Mucosa of descending colon (tissue), 3 donors: ENCODE measurements around the gene RPLP2. TPM values are rescaled to one million over a fixed set of nuclear protein-coding genes. Genes with fewer than 3 reads are reported as not detected.

Experiments used
- ATAC-seq: fragments of 200-7000 bp; cut with Tn5 transposase; one replicate; pipeline ENCODE4 v1.9.1; 2020; ENCODE audit warnings: mild to moderate bottlenecking, moderate library complexity
- DNase-seq, 3 donors: peaks; one replicate each; pipeline ENCODE4 v3.0.0-alpha.2; 2020
- H3K36me3 ChIP-seq: fragments of 200-600 bp; one replicate; pipeline ENCODE4 v1.8.0; 2021; ENCODE audit warnings: low read depth, mild to moderate bottlenecking
- H3K4me1 ChIP-seq: fragments of 200-600 bp; one replicate; pipeline ENCODE4 v1.8.0; 2021; ENCODE audit warnings: low read depth, mild to moderate bottlenecking
- H3K4me3 ChIP-seq: fragments of 200-600 bp; one replicate; pipeline ENCODE4 v1.8.0; 2021; ENCODE audit warnings: mild to moderate bottlenecking
- H3K9me3 ChIP-seq: fragments of 200-600 bp; one replicate; pipeline ENCODE4 v1.8.0; 2021; ENCODE audit warnings: mild to moderate bottlenecking
- intact Hi-C, 2 donors: fragments of 100-400 bp; cut with DNase I in 1 of 2; cut with micrococcal nuclease in 1 of 2; formaldehyde crosslinking; loops; one replicate each; pipeline versions ENCODE4 v1.11.0 to v1.11.1; 2022; cut with DNase I, micrococcal nuclease
- total RNA-seq, 3 donors: library from RNA; stranded (reverse); fragmentation: NEBNext Ultra II Directional in 2 of 3; extraction: Animal tissue kit (Norgen Biotek cat#: 25700) in 2 of 3; gene quantifications; one replicate each; pipeline versions ENCODE4 v1.2.1 to v1.2.4, GENCODE V29; 2021 to 2023
- TF ChIP-seq, protein P1 (sequence below): fragments of 200-600 bp; IDR thresholded peaks from one replicate; pipeline ENCODE4 v1.8.0; 2022; ENCODE audit warnings: antibody characterized with exemption, mild to moderate bottlenecking
- donor health status: DM: no; HTN: no; CAD: no; lungs with moderate emphysema.
- donor health status: DM: no; HTN: no; CAD: no.
- donor health status: DM: no; HTN: yes; CAD: no.

RPLP2 gene
- total RNA-seq, 3 donors from 2014 or later: 1,532 to 1,798 (median 1,652) TPM

DNA sequence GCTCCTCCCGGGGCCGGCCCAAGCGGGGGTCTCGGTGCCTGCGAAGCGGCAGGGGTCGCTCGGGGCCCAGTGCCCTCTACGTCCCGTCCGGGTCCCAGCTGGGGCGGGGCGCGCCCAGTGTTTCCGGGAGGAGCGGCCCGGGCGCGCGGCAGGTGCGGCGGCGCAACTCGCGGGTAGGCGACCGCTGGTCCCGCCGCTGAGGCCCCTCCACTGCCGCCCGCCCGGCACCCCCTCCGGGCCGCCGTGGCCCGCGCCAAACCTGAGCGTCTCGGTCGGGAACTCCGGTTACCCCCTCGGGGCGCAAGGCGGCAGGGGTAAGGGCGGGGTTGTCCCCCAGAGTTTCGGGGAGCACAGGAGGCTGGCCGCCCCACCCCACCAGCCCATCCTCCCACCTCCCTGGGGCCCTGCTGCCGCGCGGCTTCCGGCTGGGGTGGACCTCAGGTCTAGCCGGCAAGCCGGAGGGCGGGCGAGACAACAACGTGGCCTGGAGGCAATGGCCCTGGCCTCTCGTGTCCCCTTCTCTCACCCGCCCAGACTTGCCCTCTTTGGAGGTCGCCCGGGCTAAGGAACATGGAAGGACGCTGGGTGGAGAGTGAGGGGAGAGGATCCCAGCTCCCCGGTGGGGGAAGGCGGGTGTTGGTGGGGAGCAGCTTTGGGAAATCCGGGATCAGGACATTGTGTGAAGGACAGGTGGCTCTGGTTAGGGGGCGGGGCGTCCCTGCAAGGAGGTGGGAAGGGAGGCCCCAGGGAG is 17.6 kb downstream of the RPLP2 start:
- no peaks in the 10 kb centered on the region for H3K36me3 ChIP-seq
- peak overlapping the region; percentile 21 for H3K4me3 ChIP-seq
- ATAC-seq: peak; percentile 61
- intact Hi-C loops: no loop called here
- DNase-seq: peak; percentile 62 to 83 (median 83)
- no peaks in the 10 kb centered on the region for H3K9me3 ChIP-seq
- TF ChIP-seq, protein P1, sequence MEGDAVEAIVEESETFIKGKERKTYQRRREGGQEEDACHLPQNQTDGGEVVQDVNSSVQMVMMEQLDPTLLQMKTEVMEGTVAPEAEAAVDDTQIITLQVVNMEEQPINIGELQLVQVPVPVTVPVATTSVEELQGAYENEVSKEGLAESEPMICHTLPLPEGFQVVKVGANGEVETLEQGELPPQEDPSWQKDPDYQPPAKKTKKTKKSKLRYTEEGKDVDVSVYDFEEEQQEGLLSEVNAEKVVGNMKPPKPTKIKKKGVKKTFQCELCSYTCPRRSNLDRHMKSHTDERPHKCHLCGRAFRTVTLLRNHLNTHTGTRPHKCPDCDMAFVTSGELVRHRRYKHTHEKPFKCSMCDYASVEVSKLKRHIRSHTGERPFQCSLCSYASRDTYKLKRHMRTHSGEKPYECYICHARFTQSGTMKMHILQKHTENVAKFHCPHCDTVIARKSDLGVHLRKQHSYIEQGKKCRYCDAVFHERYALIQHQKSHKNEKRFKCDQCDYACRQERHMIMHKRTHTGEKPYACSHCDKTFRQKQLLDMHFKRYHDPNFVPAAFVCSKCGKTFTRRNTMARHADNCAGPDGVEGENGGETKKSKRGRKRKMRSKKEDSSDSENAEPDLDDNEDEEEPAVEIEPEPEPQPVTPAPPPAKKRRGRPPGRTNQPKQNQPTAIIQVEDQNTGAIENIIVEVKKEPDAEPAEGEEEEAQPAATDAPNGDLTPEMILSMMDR: no peak
- H3K4me1 ChIP-seq: peaks cover 71% of the 10 kb centered on the region

DNA sequence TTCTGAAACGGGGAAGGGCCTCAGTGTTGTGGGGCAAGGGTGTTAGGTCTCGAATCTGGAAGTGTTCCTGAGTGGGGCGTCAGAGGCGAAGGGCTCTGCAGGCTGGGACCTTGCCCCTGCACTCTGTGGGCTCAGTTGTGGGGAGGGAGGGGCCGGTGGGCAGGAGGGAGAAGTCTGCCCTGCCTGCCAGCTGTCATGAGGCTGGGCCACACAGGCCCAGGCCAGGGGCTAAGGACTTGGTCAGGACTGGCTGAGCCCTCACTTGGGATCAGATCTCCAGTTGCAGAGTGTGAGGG is 18.1 kb downstream of the RPLP2 start, which contains the start of gene CRACR2B:
Gene CRACR2B (plus strand): TSS at position 23 of the 296 bp plus-strand sequence. CDS start 689 bp downstream, outside the sequence.
- DNase-seq: peak; percentile 78 to 86 (median 84)
- Histone ChIP-seq H3K4me3 (peak within 1 kb of the TSS; percentile 21), H3K4me1 (peaks cover 74% of the 10 kb centered on the region), H3K9me3 (no peaks in the 10 kb centered on the region), H3K36me3 (no peaks in the 10 kb centered on the region)
- TF ChIP-seq, protein P1: no peak
- intact Hi-C loops: no loop called here
- ATAC-seq: no peak

DNA sequence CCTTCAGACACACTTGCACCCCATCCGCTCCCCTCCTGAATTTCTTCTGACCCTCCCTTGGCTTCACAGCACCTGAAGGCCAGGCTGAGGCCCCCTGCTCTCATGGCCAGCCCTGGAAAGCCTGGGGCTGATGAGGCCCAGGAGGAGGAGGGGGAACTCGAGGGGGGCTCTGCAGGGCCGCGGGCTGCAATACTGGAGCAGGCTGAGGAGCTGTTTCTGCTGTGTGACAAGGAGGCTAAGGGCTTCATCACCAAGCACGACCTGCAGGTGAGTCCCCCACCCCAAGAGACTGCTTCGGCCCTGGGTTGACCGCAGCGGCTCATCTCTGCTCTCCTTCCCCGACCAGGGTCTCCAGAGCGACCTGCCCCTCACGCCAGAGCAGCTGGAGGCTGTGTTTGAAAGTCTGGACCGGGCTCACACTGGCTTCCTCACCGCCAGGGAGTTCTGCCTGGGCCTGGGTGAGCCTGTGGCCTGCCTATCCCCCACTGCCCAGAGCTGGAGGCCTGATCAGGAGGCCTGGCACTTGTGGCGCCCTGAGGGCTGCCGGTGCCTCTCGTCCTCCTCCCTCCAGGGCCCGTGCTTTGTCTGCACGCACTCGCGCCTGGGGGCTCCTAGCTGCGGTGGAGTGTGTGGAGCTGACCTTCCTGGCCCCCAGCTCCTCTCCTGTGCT is 18.9 kb downstream of the RPLP2 start:
- DNase-seq (peak in 1 of 3 donors; percentile 55), ATAC-seq (no peak)
- Histone ChIP-seq H3K4me3 (no peak overlapping the region), H3K9me3 (no peaks in the 10 kb centered on the region), H3K36me3 (no peaks in the 10 kb centered on the region), H3K4me1 (peaks cover 74% of the 10 kb centered on the region)
- intact Hi-C loops: no loop called here
- TF ChIP-seq, protein P1: no peak

DNA sequence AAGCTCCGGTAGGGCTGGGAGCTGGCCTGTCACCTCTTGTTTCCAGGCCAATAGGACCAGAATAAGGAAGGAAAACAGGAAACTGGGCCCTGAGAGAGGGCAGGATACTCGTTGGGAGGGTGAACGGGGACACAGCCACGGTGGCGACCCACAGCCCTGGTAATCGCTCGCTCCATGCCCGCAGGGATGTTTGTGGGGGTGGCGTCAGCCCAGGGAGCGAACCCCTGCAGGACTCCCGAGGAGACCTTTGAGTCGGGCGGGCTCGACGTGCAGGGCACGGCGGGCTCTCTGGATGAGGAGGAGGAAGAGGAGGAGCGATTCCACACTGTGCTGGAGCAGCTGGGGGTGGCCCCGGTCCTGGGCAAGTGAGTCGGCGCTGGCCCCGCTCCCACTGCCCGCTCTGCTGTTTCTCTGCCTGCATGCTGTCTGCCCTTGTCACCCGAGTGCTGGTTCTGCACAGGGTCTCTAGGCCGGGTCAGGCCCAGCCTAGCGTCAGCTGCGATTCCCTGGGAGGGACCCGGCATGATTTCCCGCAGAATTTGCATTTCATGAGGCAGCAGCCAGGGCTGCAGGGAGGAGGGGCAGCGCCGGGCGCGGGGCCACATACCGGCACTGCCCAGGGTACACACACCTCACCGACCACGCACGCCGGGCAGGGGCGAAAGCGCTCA is 19.5 kb downstream of the RPLP2 start:
- no peak for ATAC-seq
- Histone ChIP-seq H3K4me1 (peaks cover 72% of the 10 kb centered on the region), H3K9me3 (no peaks in the 10 kb centered on the region), H3K36me3 (no peaks in the 10 kb centered on the region), H3K4me3 (no peak overlapping the region)
- intact Hi-C loops: no loop called here
- peak in 2 of 3 donors; percentile 60 to 69 for DNase-seq
- TF ChIP-seq, protein P1: no peak

DNA sequence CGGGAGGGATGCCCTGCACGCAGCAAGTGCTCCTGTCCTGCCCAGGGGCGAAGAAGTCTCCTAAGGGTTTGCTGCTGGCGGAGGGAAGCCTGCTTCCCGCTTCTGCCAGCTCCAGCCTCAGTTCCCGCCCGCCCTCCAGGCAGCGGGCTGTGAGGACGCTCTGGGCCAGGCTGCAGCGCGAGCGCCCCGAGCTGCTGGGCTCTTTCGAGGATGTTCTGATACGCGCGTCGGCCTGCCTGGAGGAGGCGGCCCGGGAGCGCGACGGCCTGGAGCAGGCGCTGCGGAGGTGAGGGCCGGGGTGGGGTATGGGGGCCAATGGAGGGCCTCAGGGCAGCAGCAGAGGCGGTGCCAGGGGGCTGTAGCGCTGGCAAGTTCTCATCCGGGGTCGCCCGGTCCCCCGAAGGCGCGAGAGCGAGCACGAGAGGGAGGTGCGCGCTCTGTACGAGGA is 20.1 kb downstream of the RPLP2 start:
- no peaks in the 10 kb centered on the region for H3K36me3 ChIP-seq
- intact Hi-C loops: no loop called here
- no peak overlapping the region for H3K4me3 ChIP-seq
- H3K4me1 ChIP-seq: peaks cover 68% of the 10 kb centered on the region
- no peaks in the 10 kb centered on the region for H3K9me3 ChIP-seq
- no peak for ATAC-seq
- TF ChIP-seq, protein P1: no peak
- no peak for DNase-seq
